Measurements from ENCODE around the gene NPIPA1. TPM values are rescaled to one million over a fixed set of nuclear protein-coding genes. Genes with fewer than 3 reads are reported as not detected.
"Not testable (repeated sequence)": the region's sequence is repeated elsewhere in the genome, so short reads cannot be mapped to it uniquely, and the experiment has no call there.

Gene NPIPA1
- total RNA-seq, 1 experiment from 2014 or later = 27.6 TPM

- H3K27me3 ChIP-seq (ENCODE audit: control insufficient read depth, insufficient read depth, low read length); H3K4me3 ChIP-seq (ENCODE audit: insufficient read depth, low read depth, low read length); DNase-seq; H3K36me3 ChIP-seq (replicated peaks; ENCODE audit: control insufficient read depth, insufficient read depth, low read length): not testable (repeated sequence)
Measured at GRCh38 chr16:14922968-14923367, 14.3 kb upstream of the NPIPA1 start.

- not testable (repeated sequence) for DNase-seq; H3K27me3 ChIP-seq (ENCODE audit: control insufficient read depth, insufficient read depth, low read length); H3K4me3 ChIP-seq (ENCODE audit: insufficient read depth, low read depth, low read length); H3K36me3 ChIP-seq (replicated peaks; ENCODE audit: control insufficient read depth, insufficient read depth, low read length)
Measured at GRCh38 chr16:14923394-14924088, 13.7 kb upstream of the NPIPA1 start.

GRCh38 chr16:14924359-14924758 is 12.9 kb upstream of the NPIPA1 start:
- not testable (repeated sequence) for H3K4me3 ChIP-seq (ENCODE audit: insufficient read depth, low read depth, low read length); DNase-seq; H3K36me3 ChIP-seq (replicated peaks; ENCODE audit: control insufficient read depth, insufficient read depth, low read length); H3K27me3 ChIP-seq (ENCODE audit: control insufficient read depth, insufficient read depth, low read length)

- not testable (repeated sequence) for H3K4me3 ChIP-seq (ENCODE audit: insufficient read depth, low read depth, low read length); H3K27me3 ChIP-seq (ENCODE audit: control insufficient read depth, insufficient read depth, low read length); DNase-seq; H3K36me3 ChIP-seq (replicated peaks; ENCODE audit: control insufficient read depth, insufficient read depth, low read length)
Measured at GRCh38 chr16:14924982-14925381, 12.3 kb upstream of the NPIPA1 start.

- peak overlapping the region; percentile 17 for H3K4me3 ChIP-seq (ENCODE audit: insufficient read depth, low read depth, low read length)
- DNase-seq; H3K36me3 ChIP-seq (replicated peaks; ENCODE audit: control insufficient read depth, insufficient read depth, low read length); H3K27me3 ChIP-seq (ENCODE audit: control insufficient read depth, insufficient read depth, low read length): not testable (repeated sequence)
Measured at GRCh38 chr16:14928064-14928714, 9.1 kb upstream of the NPIPA1 start.

GRCh38 chr16:14929176-14929575 is 8.1 kb upstream of the NPIPA1 start:
- not testable (repeated sequence) for H3K4me3 ChIP-seq (ENCODE audit: insufficient read depth, low read depth, low read length); H3K27me3 ChIP-seq (ENCODE audit: control insufficient read depth, insufficient read depth, low read length); H3K36me3 ChIP-seq (replicated peaks; ENCODE audit: control insufficient read depth, insufficient read depth, low read length); DNase-seq

GRCh38 chr16:14930246-14930645 is 7.0 kb upstream of the NPIPA1 start:
- DNase-seq; H3K4me3 ChIP-seq (ENCODE audit: insufficient read depth, low read depth, low read length); H3K36me3 ChIP-seq (replicated peaks; ENCODE audit: control insufficient read depth, insufficient read depth, low read length); H3K27me3 ChIP-seq (ENCODE audit: control insufficient read depth, insufficient read depth, low read length): not testable (repeated sequence)

- not testable (repeated sequence) for H3K4me3 ChIP-seq (ENCODE audit: insufficient read depth, low read depth, low read length); DNase-seq; H3K36me3 ChIP-seq (replicated peaks; ENCODE audit: control insufficient read depth, insufficient read depth, low read length); H3K27me3 ChIP-seq (ENCODE audit: control insufficient read depth, insufficient read depth, low read length)
Measured at GRCh38 chr16:14930971-14931370, 6.3 kb upstream of the NPIPA1 start.

GRCh38 chr16:14932581-14933375 is 4.5 kb upstream of the NPIPA1 start:
- H3K4me3 ChIP-seq (ENCODE audit: insufficient read depth, low read depth, low read length); H3K27me3 ChIP-seq (ENCODE audit: control insufficient read depth, insufficient read depth, low read length); H3K36me3 ChIP-seq (replicated peaks; ENCODE audit: control insufficient read depth, insufficient read depth, low read length); DNase-seq: not testable (repeated sequence)

- H3K4me3 ChIP-seq (ENCODE audit: insufficient read depth, low read depth, low read length); DNase-seq; H3K36me3 ChIP-seq (replicated peaks; ENCODE audit: control insufficient read depth, insufficient read depth, low read length); H3K27me3 ChIP-seq (ENCODE audit: control insufficient read depth, insufficient read depth, low read length): not testable (repeated sequence)
Measured at GRCh38 chr16:14937994-14938393, 751 bp downstream of the NPIPA1 start.

GRCh38 chr16:14942686-14943085 is 5.4 kb downstream of the NPIPA1 start:
- DNase-seq; H3K36me3 ChIP-seq (replicated peaks; ENCODE audit: control insufficient read depth, insufficient read depth, low read length); H3K27me3 ChIP-seq (ENCODE audit: control insufficient read depth, insufficient read depth, low read length); H3K4me3 ChIP-seq (ENCODE audit: insufficient read depth, low read depth, low read length): not testable (repeated sequence)

GRCh38 chr16:14955546-14956231 is 18.4 kb downstream of the NPIPA1 start:
- H3K27me3 ChIP-seq (ENCODE audit: control insufficient read depth, insufficient read depth, low read length) = no peaks in the 10 kb centered on the region
- peak; percentile 38 for DNase-seq
- H3K36me3 ChIP-seq (replicated peaks; ENCODE audit: control insufficient read depth, insufficient read depth, low read length) = no peaks in the 10 kb centered on the region
- no peak overlapping the region for H3K4me3 ChIP-seq (ENCODE audit: insufficient read depth, low read depth, low read length)

GRCh38 chr16:14957576-14958322 is 20.5 kb downstream of the NPIPA1 start:
- Histone ChIP-seq H3K4me3 (ENCODE audit: insufficient read depth, low read depth, low read length) (no peak overlapping the region), H3K27me3 (ENCODE audit: control insufficient read depth, insufficient read depth, low read length) (no peaks in the 10 kb centered on the region), H3K36me3 (replicated peaks; ENCODE audit: control insufficient read depth, insufficient read depth, low read length) (no peaks in the 10 kb centered on the region)
- DNase-seq = peak; percentile 45

- DNase-seq = no peak
- Histone ChIP-seq H3K4me3 (ENCODE audit: insufficient read depth, low read depth, low read length) (no peak overlapping the region), H3K36me3 (replicated peaks; ENCODE audit: control insufficient read depth, insufficient read depth, low read length) (no peaks in the 10 kb centered on the region), H3K27me3 (ENCODE audit: control insufficient read depth, insufficient read depth, low read length) (no peaks in the 10 kb centered on the region)
Measured at GRCh38 chr16:14958323-14958600, 21.0 kb downstream of the NPIPA1 start.

Data from H7 (cell line).